ENCODE data around the gene NFATC2. TPM values are rescaled to one million over a fixed set of nuclear protein-coding genes. Genes with fewer than 3 reads are reported as not detected.

Gene NFATC2
- total and polyA plus RNA-seq, 2 of the 4 experiments (the other 2 are of a cell fraction), result 0.18 to 0.38 TPM

GRCh38 chr20:51503376-51503775 lies 39.1 kb downstream of the NFATC2 start:
- CTCF ChIA-PET, result no interaction called here
- WGBS, 2 experiments (ENCODE audit: extremely low coverage in 2 of 2, insufficient read length in 1 of 2), result 90% methylated on average over 3 of the region's 4 CpGs; no CpG with 5 or more reads in 1 of the 2 experiments

More at GRCh38 chr20:51503376-51503775, 39.1 kb downstream of the NFATC2 start:
- H2BK120ac ChIP-seq (ENCODE audit: low read depth, low read length), result no peak overlapping the region
- intact Hi-C loops (cut with micrococcal nuclease) (no loop called here), in situ Hi-C loops (cut with MboI; ENCODE audit: low sequenced_read_pairs) (no loop called here), dilution Hi-C loops (cut with HindIII; ENCODE audit: low sequenced_read_pairs, unreplicated experiment) (no loop called here)
- no peak overlapping the region for H3K4me3 ChIP-seq (ENCODE audit: insufficient read depth, low read depth, low read length)
- no peaks in the 10 kb centered on the region; the same call in 1 of the 2 replicates for H3K4me1 ChIP-seq (ENCODE audit: control insufficient read depth, insufficient read depth, low read length)
- no peak for ATAC-seq (ENCODE audit: low read depth)
- H4K20me1 ChIP-seq (ENCODE audit: insufficient read depth, low read length), result no peaks in the 10 kb centered on the region
- no peak overlapping the region for H3K14ac ChIP-seq (replicated peaks; ENCODE audit: low read depth, low read length)
- H3K79me1 ChIP-seq (ENCODE audit: low read depth in 1 of 2, low read length in 2 of 2), result no peaks in the 10 kb centered on the region
- no peaks in the 10 kb centered on the region for H3K9me3 ChIP-seq (ENCODE audit: control insufficient read depth, insufficient read depth, low read length)
- no peak for DNase-seq
- POLR2A ChIA-PET (ENCODE audit: unreplicated experiment), result no interaction called here
- H3K56ac ChIP-seq (ENCODE audit: extremely low read depth, insufficient read depth, low read length), result no peak overlapping the region
- BruUV-seq (replicated peaks), result no TSS peak
- no peak overlapping the region for H4K91ac ChIP-seq (ENCODE audit: insufficient read depth, low read depth, low read length)
- no peak overlapping the region for H2AFZ ChIP-seq (replicated peaks; ENCODE audit: low read length, poor library complexity)
- H2BK20ac ChIP-seq (ENCODE audit: low read depth, low read length), result no peak overlapping the region
- H3K9me1 ChIP-seq (ENCODE audit: insufficient read depth, low read length), result peaks cover 6% of the 10 kb centered on the region
- H2AK5ac ChIP-seq (ENCODE audit: low read depth, low read length), result no peak overlapping the region
- H4K5ac ChIP-seq (ENCODE audit: low read depth, low read length), result no peak overlapping the region
- no peak overlapping the region for H2BK15ac ChIP-seq (ENCODE audit: low read depth, low read length)
- H3K4me2 ChIP-seq (ENCODE audit: low read depth, low read length), result no peak overlapping the region
- no peaks in the 10 kb centered on the region for H3K27me3 ChIP-seq (ENCODE audit: control insufficient read depth, insufficient read depth, low read length)
- H4K8ac ChIP-seq (ENCODE audit: low read depth in 2 of 2, low read length in 2 of 2), result no peak overlapping the region
- no peak overlapping the region for H3K23ac ChIP-seq (ENCODE audit: low read depth, low read length)
- TF ChIP-seq FOS (IDR thresholded peaks at IDR 0.05; ENCODE audit: low read depth, low read length), result no peak
- TF ChIP-seq MAFK (IDR thresholded peaks at IDR 0.05; ENCODE audit: low read depth, low read length), result no peak
- TF ChIP-seq, protein P1, sequence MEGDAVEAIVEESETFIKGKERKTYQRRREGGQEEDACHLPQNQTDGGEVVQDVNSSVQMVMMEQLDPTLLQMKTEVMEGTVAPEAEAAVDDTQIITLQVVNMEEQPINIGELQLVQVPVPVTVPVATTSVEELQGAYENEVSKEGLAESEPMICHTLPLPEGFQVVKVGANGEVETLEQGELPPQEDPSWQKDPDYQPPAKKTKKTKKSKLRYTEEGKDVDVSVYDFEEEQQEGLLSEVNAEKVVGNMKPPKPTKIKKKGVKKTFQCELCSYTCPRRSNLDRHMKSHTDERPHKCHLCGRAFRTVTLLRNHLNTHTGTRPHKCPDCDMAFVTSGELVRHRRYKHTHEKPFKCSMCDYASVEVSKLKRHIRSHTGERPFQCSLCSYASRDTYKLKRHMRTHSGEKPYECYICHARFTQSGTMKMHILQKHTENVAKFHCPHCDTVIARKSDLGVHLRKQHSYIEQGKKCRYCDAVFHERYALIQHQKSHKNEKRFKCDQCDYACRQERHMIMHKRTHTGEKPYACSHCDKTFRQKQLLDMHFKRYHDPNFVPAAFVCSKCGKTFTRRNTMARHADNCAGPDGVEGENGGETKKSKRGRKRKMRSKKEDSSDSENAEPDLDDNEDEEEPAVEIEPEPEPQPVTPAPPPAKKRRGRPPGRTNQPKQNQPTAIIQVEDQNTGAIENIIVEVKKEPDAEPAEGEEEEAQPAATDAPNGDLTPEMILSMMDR (conservative IDR thresholded peaks at IDR 0.05; ENCODE audit: low read depth, low read length), result no peak
- no peak overlapping the region for H3K9ac ChIP-seq (ENCODE audit: low read depth, low read length)
- no peak overlapping the region for H2BK5ac ChIP-seq (ENCODE audit: low read depth, low read length, poor library complexity, severe bottlenecking)
- no peaks in the 10 kb centered on the region for H3K36me3 ChIP-seq (ENCODE audit: control insufficient read depth, insufficient read depth, low read length)
- H3K4ac ChIP-seq (ENCODE audit: low read depth, low read length), result no peak overlapping the region
- no peak overlapping the region for H2AK9ac ChIP-seq (replicated peaks; ENCODE audit: low read depth, low read length, poor library complexity)
- no peak overlapping the region for H3K18ac ChIP-seq (ENCODE audit: low read depth, low read length)
- no peak overlapping the region for H3K27ac ChIP-seq (ENCODE audit: insufficient read depth, low read length)

Measured in IMR-90 (cell line).